Measurements from ENCODE around the gene CCNH.

Gene CCNH

GRCh38 chr5:87401626-87402025 is 11.1 kb downstream of the CCNH start:
- no peak for DNase-seq

GRCh38 chr5:87400305-87400899 is 12.3 kb downstream of the CCNH start:
- DNase-seq = no peak

GRCh38 chr5:87399720-87400119 is 13.0 kb downstream of the CCNH start:
- no peak for DNase-seq

- DNase-seq = no peak
These were observed 13.6 kb downstream of the CCNH start for GRCh38 chr5:87398981-87399614.

- no peak for DNase-seq
These were observed 18.1 kb downstream of the CCNH start for GRCh38 chr5:87394411-87395165.

GRCh38 chr5:87393331-87393730 is 19.4 kb downstream of the CCNH start:
- DNase-seq = no peak

GRCh38 chr5:87392801-87393200 is 19.9 kb downstream of the CCNH start:
- no peak for DNase-seq

- no peak for DNase-seq
These were observed 20.6 kb downstream of the CCNH start for GRCh38 chr5:87392170-87392569.

- DNase-seq = no peak
These were observed 22.0 kb downstream of the CCNH start for GRCh38 chr5:87390576-87391199.

GRCh38 chr5:87390075-87390474 is 22.7 kb downstream of the CCNH start:
- DNase-seq = no peak

- no peak for DNase-seq
These were observed 23.3 kb downstream of the CCNH start for GRCh38 chr5:87389296-87390034.

GRCh38 chr5:87388129-87388528 is 24.6 kb downstream of the CCNH start:
- no peak for DNase-seq

GRCh38 chr5:87385802-87386201 is 26.9 kb downstream of the CCNH start:
- no peak for DNase-seq

- no peak for DNase-seq
These were observed 29.5 kb downstream of the CCNH start for GRCh38 chr5:87383216-87383615.

- DNase-seq = no peak
These were observed 30.5 kb downstream of the CCNH start for GRCh38 chr5:87382224-87382623.

GRCh38 chr5:87372705-87373104 is 40.0 kb downstream of the CCNH start:
- DNase-seq = no peak

- no peak for DNase-seq
These were observed 43.3 kb downstream of the CCNH start for GRCh38 chr5:87369431-87369830.

- DNase-seq = no peak
These were observed 44.1 kb downstream of the CCNH start for GRCh38 chr5:87368601-87369000.

GRCh38 chr5:87367243-87367642 is 45.5 kb downstream of the CCNH start:
- DNase-seq = no peak

GRCh38 chr5:87361536-87362213 is 51.1 kb downstream of the CCNH start:
- no peak for DNase-seq

GRCh38 chr5:87361031-87361445 is 51.7 kb downstream of the CCNH start:
- DNase-seq = no peak

GRCh38 chr5:87360132-87360531 is 52.6 kb downstream of the CCNH start:
- no peak for DNase-seq

GRCh38 chr5:87359106-87359505 is 53.6 kb downstream of the CCNH start:
- DNase-seq = no peak
